Endothelial cell of umbilical vein (primary cell): ENCODE results near the gene SORCS3.

Source experiments
- CTCF ChIP-seq, 2 donors: IDR thresholded peaks; 1 replicate in 1 of 2; 2 replicates in 1 of 2; pipeline ENCODE4 v1.5.1; 2011; ENCODE audit warnings: low read length in 2 of 2, mild to moderate bottlenecking in 2 of 2, moderate library complexity in 2 of 2, control low read depth in 1 of 2, inconsistent platforms in 1 of 2, low read depth in 1 of 2; ENCODE audit not compliant: insufficient read depth in 1 of 2; ENCODE audit errors: extremely low read depth in 1 of 2
- FOS ChIP-seq: IDR thresholded peaks from 2 replicates; pipeline ENCODE4 v1.6.1; 2011; ENCODE audit warnings: mild to moderate bottlenecking, low read length, moderate library complexity, borderline replicate concordance; ENCODE audit not compliant: insufficient read depth
- MAX ChIP-seq: IDR thresholded peaks from 2 replicates; pipeline ENCODE4 v1.6.1; 2011; ENCODE audit not compliant: insufficient read depth, insufficient read length
- MYC ChIP-seq: IDR thresholded peaks from one replicate; pipeline ENCODE4 v1.6.1; 2011; ENCODE audit warnings: mild to moderate bottlenecking, low read depth, low read length
- POLR2A ChIP-seq: IDR thresholded peaks from 2 replicates; pipeline ENCODE4 v1.6.1; 2012; ENCODE audit warnings: low read depth, mild to moderate bottlenecking, control low read depth, low read length
- POLR2AphosphoS5 ChIP-seq: IDR thresholded peaks from 2 replicates; pipeline ENCODE4 v1.6.1; 2012; ENCODE audit warnings: low read depth, mild to moderate bottlenecking, control low read depth, low read length, moderate library complexity; ENCODE audit not compliant: insufficient read depth

GRCh38 chr10:104892879-104893617, 252.0 kb downstream of the SORCS3 start:
- TF ChIP-seq CTCF (IDR thresholded peaks at IDR 0.05; ENCODE audit: extremely low read depth in 1 of 2, insufficient read depth in 1 of 2, low read depth in 1 of 2, low read length in 2 of 2) (no peak), POLR2A (no peak), MYC (no peak), POLR2AphosphoS5 (no peak), FOS (no peak), MAX (no peak)
